SKM-1 (cell line): ENCODE measurements around the gene SNRNP70.
A peak's percentile ranks its signal among the peaks of the same experiment; 100 is the strongest.
"Not testable (repeated sequence)": the region's sequence is repeated elsewhere in the genome, so short reads cannot be mapped to it uniquely, and the experiment has no call there.

Experiments
- DNase-seq: peaks from one replicate; lab custom pipeline; 2025; ENCODE audit not compliant: unreplicated experiment; lab: John Stamatoyannopoulos, UW

Gene SNRNP70

DNA sequence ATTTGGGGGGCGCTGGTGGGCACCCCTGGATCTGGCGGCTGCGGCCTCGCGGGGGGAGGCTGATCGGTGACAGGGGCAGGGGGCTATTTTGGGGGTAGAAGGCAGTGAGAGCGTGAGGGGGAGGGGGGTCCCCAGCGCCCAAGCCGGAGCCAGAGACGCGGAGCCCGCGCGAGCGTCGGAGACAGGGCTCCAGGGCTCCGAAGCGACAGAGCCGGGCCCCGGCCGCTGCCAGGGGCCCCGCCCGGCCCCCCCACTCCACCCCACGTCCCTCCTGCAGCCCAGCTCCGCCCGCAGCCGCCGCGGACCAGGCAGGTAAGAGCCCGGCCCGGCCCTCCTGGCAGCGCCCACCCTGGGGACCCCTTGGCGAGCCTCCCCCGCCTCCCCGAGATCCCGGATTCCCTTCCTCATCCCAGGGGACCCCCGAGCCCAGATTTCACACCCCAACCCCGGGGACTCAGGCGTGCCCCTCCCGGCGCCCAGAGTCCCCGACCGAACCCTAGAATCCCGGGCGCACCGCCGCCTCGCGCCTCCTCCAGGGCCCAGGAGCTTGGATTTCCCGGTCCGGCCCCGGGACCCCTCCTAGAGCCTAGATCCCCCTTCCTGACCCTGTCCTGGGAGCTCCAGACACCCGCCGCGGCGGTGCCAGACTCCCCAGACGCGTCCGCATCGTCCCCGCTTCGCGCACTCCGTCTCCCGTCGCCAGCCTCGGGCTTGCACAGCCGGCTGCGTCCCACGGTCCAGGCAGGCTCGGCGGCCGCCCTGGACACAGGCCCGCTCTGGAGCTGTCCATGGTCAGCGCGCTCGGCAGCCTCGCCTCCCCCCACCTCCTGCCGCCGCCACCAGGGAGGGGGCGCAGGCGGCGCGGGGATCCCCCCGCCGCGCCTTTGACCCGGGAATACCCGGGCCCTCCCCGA, 34.4 kb downstream of the SNRNP70 start, which contains the start of gene PPFIA3:
Gene PPFIA3 (plus strand): TSS at position 134 of the 914 bp plus-strand sequence. CDS start 8,330 bp downstream, outside the sequence.
- DNase-seq, result no peak

DNA sequence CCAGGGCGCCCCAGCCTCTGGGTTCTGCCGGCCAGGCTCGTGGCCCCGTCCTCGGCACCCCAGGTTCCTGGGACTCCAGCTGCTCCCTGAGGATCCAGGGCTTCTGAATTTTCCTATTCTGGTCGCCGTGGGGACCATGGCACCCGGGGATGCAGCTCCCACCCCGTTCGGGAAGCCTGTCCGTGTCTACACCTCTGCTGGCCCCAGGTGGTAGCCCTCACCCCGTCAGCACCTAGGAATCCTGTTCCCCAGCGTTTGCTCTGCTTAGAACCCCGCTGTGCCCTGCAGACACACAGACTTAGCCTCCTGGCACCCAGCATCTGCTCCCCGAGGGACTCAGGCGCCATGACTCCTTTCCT, 35.1 kb downstream of the SNRNP70 start:
- no peak for DNase-seq

DNA sequence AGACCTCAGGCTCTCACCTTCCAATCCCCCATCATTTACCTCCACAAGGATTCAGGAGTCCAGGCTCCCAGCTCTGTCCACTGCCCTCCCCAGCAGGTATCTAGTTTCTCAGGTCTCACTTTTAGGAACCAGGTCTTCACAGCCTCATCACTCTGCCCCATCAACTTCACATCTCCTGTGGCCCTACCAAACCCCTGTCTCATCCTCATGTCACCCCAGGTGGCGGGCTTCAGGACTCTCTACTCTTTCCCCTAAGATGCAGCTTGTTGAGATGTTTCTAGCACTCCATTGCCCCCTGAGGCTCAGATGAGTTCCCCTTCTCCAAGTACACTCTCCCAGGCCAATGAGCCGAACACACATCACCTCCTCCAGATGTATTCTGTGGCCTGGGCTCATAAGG, 35.6 kb downstream of the SNRNP70 start:
- no peak for DNase-seq

DNA sequence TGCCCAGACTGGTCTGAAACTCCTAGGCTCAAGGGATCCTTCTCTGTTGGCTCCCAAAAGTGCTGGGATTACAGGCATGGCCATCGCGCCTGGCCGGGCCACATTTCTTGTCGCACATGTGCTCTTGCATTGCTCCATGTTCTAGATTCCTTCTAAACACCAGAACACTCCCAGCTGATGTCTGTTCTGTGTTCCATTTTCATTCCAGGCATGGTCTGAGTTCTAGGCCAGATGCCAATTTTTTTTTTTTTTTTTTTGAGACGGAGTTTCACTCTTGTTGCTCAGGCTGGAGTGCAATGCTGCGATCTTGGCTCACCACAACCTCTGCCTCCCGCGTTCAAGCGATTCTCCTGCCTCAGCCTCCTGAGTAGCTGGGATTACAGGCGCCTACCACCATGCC, 36.6 kb downstream of the SNRNP70 start:
- not testable (repeated sequence) for DNase-seq

DNA sequence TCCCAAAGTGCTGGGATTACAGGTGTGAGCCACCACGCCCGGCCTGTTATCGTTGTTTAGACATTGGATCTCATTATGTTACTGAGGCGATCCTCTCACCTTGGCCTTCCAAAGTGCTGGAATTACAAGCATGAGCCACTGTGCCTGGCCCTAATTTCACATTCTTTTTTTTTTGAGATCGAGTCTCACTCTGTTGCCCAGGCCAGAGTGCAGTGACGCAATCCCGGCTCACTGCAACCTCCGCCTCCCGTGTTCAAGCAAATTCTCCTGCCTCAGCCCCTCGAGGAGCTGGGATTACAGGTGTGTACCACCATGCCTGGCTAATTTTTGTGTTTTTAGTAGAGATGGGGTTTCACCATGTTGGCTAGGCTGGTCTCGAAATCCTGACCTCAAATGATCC, 38.0 kb downstream of the SNRNP70 start:
- not testable (repeated sequence) for DNase-seq

DNA sequence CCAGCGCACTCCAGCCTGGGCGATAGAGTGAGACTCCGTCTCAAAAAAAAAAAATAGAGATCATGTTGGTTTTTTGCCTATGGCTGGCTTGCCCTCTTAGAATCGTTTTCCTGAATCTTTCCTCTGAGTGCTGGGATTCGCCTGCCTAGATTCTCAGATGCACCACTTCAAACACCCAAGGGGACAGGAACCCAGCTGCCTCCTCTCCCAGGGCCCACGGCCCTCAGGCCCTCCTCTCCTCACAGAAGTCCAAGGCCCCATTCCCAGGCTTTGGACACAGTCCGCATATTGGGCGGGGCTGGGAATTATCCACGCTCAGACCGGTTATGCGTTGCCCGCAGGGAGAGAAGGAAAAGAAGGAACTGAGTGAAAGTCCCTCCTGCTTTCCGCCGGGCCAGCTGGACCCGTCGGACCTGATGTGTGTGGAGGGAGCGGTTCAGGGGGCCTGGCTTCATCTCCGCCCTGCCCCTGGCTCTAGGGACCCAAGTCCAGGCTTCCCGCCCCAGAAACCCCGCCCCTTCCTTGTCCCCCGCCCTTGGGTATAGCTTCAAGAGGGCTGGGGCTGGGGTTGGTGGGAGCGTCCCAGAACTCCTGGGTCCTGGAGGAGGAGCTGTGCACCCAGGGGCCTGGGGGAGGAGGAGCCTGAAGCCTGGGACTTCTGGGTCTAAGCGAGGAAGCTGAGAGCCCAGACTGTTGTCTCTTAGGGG, 39.9 kb downstream of the SNRNP70 start:
- no peak for DNase-seq

DNA sequence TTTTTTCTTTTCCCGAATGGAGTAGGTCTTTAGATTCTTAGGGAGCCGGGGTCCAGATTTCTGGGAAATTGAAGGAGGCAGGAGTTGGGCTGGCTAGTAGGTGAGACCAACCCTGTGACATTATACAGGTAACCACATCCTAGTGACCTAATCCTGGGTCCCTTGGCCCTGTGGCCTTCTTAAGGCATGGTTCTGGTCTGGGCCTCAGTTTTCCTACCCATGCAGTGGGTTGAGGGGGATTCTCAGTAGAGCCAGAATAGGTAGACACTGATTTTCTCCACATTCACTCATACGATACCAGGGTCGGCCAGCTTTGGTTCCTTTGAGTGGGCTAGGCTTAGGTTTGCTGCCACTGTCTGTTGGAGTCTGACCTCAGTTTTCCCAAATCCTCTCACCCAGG, 41.3 kb downstream of the SNRNP70 start:
- DNase-seq, result no peak

DNA sequence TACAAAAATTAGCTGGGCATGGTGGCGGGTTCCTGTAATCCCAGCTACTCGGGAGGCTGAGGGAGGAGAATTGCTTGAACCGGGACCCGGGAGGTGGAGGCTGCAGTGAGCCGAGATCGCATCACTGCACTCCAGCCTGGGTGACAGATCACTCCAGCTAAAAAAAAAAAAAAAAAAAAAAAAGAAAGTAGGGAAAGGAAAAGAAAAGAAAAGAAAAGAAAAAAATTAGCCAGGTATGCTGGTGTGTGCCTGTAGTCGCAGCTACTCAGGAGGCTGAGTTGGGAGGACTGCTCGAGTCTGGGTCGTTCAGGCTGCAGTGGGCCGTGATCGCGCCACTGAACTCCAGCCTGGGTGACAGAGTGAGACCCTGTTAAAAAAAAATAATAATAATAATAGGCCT, 42.0 kb downstream of the SNRNP70 start:
- DNase-seq, result not testable (repeated sequence)

DNA sequence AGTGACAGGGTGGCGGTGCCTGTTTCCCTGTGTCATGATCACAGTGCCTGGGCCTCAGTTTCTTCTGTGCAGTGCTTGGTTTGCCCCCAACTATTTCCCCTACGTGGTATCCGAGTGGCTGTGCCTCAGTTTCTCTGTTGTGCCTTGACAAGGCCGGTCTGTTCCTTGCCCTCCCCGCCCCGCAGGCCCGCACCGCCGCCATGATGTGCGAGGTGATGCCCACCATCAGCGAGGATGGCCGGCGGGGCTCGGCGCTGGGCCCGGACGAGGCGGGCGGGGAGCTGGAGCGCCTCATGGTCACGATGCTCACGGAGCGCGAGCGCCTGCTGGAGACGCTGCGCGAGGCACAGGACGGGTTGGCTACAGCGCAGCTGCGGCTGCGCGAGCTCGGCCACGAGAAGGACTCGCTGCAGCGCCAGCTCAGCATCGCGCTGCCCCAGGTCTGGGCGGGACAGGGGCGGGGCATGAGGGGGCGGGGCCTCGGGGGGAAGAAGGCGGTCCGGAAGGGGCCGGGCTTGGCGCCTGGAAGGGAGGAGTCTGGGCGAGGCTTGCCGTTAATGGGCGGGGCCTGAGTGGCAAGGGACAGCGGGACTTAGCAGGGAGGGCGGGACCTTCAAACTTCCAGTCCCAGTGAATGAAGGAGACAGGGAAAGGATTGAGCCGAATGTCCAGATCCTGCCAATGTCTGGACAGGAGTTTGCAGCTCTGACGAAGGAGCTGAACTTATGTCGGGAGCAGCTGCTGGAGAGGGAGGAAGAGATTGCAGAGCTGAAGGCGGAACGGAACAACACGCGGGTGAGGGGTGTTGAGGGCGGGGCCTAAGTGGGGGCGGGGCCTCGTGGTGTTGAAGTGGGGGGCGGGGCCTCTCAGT, 42.7 kb downstream of the SNRNP70 start:
- DNase-seq, result peak; percentile 39

DNA sequence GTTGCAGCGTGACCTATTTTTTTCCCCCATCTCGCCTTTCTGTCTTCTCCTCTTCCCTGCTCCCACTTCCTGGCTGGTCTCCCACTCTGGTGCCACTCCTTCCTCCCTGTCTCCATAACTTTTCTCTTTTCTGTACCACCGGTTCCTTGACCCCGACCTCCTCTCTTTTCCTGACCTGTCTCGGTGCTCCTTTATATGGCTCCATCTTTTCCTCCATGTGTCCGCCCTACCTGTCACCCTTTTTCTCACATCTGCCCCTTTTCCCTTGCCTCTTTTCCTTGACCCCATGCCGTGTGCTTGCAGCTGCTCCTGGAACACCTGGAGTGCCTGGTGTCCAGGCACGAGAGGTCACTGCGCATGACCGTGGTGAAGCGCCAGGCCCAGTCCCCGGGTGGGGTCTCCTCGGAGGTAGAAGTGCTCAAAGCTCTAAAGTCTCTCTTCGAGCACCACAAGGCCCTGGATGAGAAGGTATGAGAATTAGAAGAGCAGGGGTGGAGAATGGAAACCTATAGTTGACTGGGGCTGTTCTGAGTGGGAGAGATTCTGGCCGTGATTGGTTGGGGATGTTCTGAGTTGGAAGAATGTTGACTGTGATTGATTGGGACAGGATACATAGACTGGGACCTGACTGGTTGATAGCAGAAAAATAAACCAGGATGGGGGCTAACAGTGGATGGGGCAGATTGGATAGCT, 43.4 kb downstream of the SNRNP70 start:
- no peak for DNase-seq

DNA sequence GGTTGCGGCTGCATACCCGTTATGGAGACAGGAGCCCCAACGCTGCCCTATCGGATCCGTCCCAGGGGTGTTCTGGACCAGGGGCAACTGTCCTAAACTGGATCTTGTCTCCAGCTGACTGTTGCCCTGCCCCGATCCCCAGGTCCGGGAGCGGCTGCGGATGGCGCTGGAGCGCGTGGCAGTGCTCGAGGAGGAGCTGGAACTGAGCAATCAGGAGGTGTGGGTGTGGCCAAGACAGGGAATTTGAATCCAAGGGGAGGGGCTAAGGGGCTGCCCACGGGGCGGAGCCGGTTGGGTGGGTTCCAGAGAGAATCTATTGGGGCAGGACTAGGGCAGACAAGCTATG, 44.0 kb downstream of the SNRNP70 start:
- DNase-seq, result no peak

DNA sequence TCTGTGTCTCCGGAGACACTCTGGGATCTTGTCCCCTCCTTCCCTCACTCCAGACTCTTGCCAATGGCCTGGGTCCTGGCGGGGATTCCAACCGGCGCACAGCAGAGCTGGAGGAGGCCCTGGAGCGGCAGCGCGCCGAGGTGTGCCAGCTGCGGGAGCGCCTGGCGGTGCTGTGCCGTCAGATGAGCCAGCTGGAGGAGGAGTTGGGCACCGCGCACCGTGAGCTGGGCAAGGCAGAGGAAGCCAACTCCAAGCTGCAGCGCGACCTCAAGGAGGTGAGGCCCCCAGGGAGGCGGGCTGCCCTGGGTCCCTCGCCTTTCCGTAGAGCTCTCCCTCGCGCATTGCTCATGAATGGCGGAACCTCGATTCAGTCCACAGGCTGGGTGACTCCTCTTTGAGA, 45.1 kb downstream of the SNRNP70 start:
- DNase-seq, result no peak

DNA sequence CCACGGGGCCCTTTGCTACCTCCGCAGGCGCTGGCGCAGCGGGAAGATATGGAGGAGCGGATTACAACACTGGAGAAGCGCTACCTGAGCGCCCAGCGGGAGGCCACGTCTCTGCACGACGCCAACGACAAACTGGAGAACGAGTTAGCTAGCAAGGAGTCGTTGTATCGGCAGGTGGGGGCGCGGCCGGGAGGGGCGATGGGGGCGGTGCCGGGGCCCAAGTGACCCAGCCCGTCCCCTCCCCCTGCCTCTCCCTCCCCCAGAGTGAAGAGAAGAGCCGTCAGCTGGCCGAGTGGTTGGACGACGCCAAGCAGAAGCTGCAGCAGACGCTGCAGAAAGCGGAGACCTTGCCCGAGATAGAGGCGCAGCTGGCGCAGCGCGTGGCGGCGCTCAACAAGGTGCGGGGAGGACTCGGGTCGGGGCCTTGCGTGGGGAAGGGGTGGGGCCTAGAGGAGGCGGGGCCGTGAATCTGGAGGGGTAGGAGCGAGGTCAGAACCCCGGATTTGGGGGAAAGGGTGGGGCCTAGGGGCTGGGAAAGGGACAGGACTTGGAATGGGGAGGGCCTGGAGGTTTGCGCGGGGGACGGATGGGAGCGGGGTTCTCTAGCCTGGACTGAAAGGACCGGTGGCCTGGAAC, 47.8 kb downstream of the SNRNP70 start:
- no peak for DNase-seq

DNA sequence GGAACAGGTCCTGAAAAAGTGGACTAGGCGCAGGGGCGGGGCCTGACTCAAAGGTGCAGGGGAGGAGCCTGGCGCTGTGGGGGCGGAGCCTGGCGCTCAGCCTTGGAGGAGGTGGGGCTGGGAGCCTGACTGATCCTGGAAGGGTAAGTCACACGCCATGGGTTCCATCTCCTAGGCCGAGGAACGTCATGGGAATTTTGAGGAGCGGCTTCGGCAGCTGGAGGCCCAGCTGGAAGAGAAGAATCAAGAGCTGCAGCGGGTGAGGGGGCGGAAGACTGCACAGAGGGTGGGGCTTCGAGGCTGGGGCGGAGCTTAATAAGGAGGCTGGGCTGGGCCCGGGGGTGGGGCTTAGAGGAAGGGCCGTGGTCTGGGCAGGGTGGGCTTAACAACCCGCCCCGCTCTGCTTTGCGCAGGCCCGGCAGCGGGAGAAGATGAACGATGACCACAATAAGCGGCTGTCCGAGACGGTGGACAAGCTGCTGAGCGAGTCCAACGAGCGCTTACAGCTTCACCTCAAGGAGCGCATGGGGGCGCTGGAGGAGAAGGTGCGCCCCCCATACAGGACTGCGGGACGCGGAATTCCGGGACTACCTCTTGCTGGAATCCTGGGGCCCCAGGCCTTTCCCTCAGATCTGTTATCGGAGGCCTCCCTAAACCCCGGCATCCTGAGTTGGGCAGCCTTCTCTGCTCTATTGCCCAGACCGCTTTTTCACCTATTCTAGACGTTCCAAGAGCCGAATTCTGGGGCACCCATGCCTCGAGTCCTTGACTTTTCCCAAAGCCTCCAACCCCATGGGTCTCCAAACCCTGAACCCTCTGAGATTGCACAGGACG, 48.6 kb downstream of the SNRNP70 start:
- DNase-seq, result no peak

DNA sequence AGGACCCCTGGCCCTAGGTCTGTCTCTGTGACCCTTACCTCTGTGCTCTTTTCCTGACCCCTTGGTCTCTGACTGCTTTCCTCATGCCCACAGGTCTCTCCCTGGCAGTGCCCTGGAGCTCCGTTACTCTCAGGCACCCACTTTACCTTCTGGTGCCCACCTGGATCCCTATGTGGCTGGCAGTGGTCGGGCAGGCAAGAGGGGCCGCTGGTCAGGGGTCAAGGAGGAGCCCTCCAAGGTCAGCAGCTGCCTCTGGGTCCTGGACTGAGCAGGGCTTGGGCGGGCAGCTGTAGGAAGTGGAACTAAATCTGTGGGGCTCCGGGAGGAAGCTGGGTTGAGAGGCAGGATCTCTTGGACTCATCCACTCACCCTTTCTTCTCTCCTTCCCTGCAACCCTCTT, 50.4 kb downstream of the SNRNP70 start:
- DNase-seq, result no peak

DNA sequence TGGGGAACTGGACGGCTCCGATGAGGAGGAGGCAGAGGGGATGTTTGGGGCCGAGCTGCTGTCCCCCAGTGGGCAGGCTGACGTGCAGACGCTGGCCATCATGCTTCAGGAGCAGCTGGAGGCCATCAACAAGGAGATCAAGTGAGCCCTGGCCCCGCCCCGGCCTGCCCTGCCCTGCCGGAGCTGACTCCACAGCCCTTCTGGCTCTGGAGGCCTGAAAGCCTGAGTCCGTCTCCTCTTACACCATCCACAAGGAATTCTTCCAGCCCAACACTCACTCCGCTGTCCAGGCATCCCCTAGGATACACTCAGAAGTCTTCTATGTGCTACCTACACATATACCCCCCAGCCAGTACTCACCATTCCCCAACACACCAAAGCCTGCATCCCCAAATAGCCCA, 51.5 kb downstream of the SNRNP70 start:
- no peak for DNase-seq

DNA sequence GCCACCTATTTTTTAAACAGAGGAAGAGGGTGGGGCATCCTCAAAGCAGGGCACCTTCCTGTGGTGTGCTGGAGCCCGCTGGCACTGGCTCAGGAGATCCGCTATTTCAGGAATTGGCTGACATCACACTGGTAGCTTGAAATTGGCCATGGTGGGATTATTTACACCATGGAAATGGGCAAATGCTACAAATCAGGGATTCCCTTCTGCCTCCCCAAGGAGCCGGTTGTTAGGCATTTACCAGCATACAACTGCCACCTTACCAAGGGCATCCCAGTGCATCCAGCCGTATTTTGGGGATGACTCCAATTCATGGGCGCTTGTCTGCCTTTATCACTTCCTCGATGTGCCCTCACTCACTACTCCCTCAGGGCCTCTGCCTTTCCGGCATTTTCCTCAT, 55.7 kb downstream of the SNRNP70 start:
- no peak for DNase-seq

DNA sequence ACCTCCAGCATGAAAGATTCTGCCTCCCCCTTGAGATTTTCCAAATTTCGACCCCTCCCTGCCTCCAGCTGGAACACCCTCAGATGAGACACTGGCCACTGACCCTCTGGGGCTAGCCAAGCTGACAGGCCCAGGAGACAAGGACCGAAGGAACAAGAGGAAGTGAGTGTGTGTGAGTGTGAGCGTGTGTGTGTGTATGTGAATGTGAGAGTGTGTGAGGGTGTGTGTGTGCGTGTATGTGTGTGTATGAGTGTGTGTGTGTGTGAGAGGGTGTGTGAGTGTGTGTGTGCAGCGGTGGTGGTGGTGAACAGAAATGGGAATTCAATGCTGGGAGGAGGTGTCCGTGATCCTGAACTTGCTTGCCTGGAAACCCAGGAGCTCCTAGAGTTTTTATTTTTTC, 56.1 kb downstream of the SNRNP70 start:
- DNase-seq, result no peak

DNA sequence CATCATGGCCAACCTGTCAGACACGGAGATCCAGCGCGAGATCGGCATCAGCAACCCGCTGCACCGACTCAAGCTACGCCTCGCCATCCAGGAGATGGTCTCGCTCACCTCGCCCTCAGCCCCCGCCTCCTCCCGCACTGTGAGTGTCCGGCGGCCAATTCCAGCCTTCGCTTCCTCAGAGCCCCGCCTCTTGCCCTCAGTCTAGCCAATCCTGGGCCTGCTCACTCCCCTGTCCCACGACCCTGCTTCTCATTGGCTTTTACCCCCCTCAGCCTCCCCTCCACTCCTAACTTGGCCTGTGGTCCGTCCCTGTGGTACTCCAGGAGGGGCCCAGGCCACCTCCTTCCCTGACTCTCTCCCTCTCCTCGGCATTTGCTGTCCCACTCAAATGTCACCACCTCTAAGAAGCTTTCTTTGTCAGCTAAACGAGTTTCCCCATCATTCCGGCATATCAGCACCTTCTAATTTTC, 57.6 kb downstream of the SNRNP70 start:
- DNase-seq, result no peak
